Stimulated activated CD8-positive, alpha-beta memory T cell treated with anti-CD3 and anti-CD28 coated beads, Interleukin-12 subunit alpha, Interleukin-12 subunit beta, amount 100 ng/mL, for 4 hours (primary cell): ENCODE data around the gene BTRC.
"Not testable (repeated sequence)": the region's sequence is repeated elsewhere in the genome, so short reads cannot be mapped to it uniquely, and the experiment has no call there.

Experiments
- DNase-seq: peaks from one replicate; pipeline ENCODE4 v3.0.0-alpha.2; 2020; ENCODE audit warnings: low read depth

Gene BTRC

DNA sequence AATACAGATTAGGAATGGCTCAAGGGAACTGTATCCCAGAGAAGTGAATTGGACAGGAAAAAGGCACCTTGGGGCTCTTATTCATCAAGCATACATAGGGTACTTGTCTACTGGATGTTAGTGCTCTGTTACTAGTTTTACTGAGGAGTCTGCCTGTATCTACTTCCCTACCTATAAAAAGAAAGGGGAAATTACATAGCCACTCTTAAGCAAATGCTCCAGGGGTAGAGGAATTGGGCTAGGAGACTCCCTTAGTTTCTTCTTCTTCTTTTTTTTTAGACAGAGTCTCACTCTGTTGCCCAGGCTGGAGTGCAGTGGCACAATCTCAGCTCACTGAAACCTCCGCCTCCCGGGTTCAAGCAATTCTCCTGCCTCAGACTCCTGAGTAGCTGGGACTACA lies 239.4 kb downstream of the BTRC start:
- DNase-seq: not testable (repeated sequence)

DNA sequence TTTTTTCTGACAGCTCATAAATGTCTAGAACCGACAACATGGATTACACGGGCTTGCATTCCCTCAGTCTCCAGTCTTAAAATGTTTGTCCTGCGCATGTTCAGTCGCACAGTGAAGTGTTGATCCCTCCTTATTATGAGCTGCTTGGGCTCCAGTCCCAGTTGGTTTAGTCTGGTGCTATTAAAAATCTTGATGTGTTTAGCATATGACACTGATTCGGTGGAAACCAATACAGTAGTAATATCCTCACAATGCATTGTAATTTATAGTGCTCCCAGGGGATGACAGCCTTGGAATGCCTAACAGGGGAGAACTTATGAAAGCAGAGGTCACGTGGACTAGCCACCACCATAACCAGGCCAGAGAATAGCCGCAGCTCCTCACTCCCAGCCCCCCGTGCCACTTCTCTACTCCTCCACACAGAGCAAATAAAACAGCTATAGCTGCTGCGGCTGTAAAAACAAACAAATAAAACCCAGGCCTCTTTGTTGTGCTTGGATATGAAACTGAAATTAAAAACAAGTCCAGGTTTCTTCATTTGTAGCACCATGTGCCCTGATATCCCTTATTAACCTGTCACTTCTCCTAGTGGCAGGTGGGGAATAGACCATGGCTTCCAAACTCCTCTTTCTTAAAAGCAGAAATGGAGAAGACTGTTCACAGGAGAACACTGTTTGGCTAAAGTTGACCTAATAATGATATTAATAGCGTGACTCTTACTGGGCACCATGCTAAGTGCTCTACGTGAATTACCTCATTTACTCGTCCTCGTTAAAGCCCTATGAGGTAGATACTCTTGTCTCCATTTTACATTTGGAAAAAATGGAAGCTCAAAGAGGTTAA lies 241.8 kb downstream of the BTRC start:
- DNase-seq: no peak

DNA sequence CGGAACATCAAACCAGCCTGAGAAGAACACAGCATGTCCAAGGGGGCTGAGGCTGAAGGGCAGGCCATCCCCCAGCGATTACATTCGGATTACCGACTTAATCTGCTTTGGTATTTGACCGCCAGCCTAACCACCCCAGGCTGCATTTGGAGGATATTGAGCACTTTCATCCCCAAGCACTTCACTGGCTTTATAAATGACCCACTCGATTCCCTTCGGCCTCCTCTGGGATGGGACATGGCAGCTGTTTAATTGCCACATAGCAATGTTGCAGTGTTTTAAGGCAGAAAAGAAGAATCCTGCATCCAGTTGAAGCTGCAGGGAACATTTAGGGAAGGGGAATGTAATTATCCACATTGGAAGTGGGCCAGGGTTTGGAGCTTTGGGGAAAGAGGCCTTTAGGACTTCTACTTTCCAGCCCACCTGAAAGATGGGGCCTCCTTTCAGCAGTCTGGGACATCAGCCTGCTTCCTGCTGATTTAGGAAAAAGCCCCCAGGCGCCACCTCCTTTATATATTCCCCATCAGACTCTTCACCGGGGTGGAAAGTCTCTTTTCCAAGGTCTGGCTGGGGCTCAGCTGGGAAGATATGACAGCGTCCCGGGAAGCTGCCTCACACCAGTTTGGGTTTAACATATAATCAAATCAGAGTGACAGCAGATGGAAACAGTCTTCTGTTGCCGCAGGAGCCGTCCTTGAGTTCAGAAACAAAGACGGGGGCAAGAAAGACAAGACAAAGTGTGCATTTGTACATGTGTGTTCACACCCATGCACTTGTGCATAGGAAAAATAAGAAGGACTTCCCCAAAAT lies 243.3 kb downstream of the BTRC start:
- DNase-seq: no peak

DNA sequence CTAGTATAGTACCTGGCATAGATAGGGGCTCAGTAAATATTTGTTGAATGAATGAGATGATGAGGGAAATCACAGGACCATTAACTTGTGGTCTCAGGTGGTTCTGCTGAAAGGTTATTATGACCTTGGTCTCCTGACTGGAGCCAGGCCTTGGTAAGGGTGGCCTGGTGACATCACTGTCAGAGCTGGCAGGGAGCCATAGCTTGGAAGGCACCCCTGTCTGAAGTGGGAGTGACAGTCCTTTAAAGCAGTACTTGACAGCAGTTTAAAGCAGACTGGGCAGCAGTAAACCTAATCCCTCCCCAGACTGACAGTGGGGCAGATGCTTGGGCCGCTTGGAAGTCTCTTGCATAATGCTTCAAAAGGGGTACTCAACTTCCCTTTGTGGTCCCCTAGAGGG lies 247.6 kb downstream of the BTRC start:
- DNase-seq: no peak

DNA sequence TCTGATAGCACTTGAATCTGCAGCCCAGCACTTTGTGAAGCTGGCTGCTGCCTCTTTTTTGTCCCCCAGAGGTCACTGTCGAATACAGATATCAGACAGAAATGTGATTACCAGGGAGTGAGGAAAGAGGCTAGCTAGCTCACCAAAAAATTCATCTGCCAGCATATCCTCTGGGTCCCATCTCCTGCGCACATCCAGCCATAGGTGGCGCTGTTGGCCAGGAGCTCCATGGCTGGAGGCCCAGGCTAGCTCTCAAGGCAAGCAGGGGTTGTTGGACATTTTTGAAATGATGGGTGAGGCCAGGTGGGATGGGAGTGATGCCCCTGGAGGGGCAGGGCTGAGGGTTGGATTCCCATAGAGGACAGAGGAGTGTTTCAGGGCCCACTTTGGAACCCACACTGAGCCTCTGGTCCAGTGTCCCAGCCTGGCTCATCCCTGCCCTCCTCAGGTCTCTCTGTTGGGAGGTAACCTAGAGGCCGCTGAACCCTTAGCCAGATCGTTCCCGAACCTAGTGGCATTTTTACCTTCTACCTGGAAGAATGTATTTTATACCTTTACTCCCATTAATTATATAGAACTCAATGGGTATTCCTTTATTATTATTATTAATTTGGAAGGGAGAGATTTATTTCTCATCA lies 248.9 kb downstream of the BTRC start:
- no peak for DNase-seq
